H1 (cell line): ENCODE results near the gene CHCHD6. TPM values are rescaled to one million over a fixed set of nuclear protein-coding genes. Genes with fewer than 3 reads are reported as not detected.

Experiments used
- CTCF ChIA-PET: fragments of 300-600 bp; sonication (Branson Sonifier 250); formaldehyde crosslinking; loops from one replicate; lab custom pipeline; 2021; ENCODE audit not compliant: partially characterized antibody; lab: Charles Lee
- POLR2A ChIA-PET: fragments of 300-600 bp; sonication (Branson Sonifier 250); formaldehyde crosslinking; loops from one replicate; lab custom pipeline; 2021; ENCODE audit warnings: inconsistent platforms; ENCODE audit not compliant: partially characterized antibody; lab: Charles Lee
- DNase-seq, 2 experiments: peaks; one replicate each; pipeline versions ENCODE4 v3.0.0 to v3.0.0-alpha.2; 2010 to 2022; ENCODE audit warnings: low spot score in 2 of 2, low read depth in 1 of 2, mixed read lengths in 1 of 2
- FAIRE-seq: peaks from 2 replicates; lab custom pipeline; 2011; peaks lifted over from hg19 to GRCh38; lab: Jason Lieb, UNC
- H2AFZ ChIP-seq: 2 replicates; pipeline ENCODE4 v1.8.1; 2012; ENCODE audit warnings: low read length, inconsistent platforms
- H2AK5ac ChIP-seq: 2 replicates; pipeline ENCODE4 v1.6.1; 2013; ENCODE audit warnings: low read depth, low read length
- H2BK120ac ChIP-seq: replicated peaks from 2 replicates; pipeline ENCODE3; 2013; ENCODE audit warnings: low read depth, low read length, inconsistent platforms
- H2BK12ac ChIP-seq: 2 replicates; pipeline ENCODE4 v1.6.1; 2013; ENCODE audit warnings: low read depth, low read length
- H2BK15ac ChIP-seq: 2 replicates; pipeline ENCODE4 v1.6.1; 2013; ENCODE audit warnings: low read length
- H2BK20ac ChIP-seq: 2 replicates; pipeline ENCODE4 v1.6.1; 2013; ENCODE audit warnings: low read length
- H2BK5ac ChIP-seq: 2 replicates; pipeline ENCODE4 v1.6.1; 2013; ENCODE audit warnings: low read depth, low read length
- H3K14ac ChIP-seq: 2 replicates; pipeline ENCODE4 v1.6.1; 2013; ENCODE audit warnings: inconsistent platforms; ENCODE audit not compliant: insufficient read length
- H3K18ac ChIP-seq: 2 replicates; pipeline ENCODE4 v1.6.1; 2013; ENCODE audit warnings: low read length; ENCODE audit errors: extremely low read depth
- H3K23ac ChIP-seq: 2 replicates; pipeline ENCODE4 v1.6.1; 2013; ENCODE audit warnings: inconsistent platforms; ENCODE audit not compliant: insufficient read length
- H3K23me2 ChIP-seq: 2 replicates; pipeline ENCODE4 v1.6.1; 2013; ENCODE audit warnings: low read depth, low read length
- H3K27ac ChIP-seq: 2 replicates; pipeline ENCODE4 v1.6.1; 2011; ENCODE audit warnings: low read depth, low read length, inconsistent platforms
- H3K27me3 ChIP-seq, 4 experiments: replicated peaks in 1 of 4; 1 replicate in 1 of 4; 2 replicates in 3 of 4; pipeline versions ENCODE4 v1.6.1 to v1.8.1; 2011 to 2013; ENCODE audit warnings: low read length in 3 of 4, mild to moderate bottlenecking in 3 of 4, inconsistent platforms in 2 of 4, mixed read lengths in 2 of 4, moderate library complexity in 1 of 4; ENCODE audit not compliant: control insufficient read depth in 3 of 4, insufficient read depth in 3 of 4; ENCODE audit errors: extremely low read depth in 1 of 4
- H3K36me3 ChIP-seq, 4 experiments: 2 replicates each; pipeline versions ENCODE4 v1.6.1 to v1.8.1; 2011 to 2013; ENCODE audit warnings: mild to moderate bottlenecking in 4 of 4, low read length in 3 of 4, moderate library complexity in 2 of 4, control low read depth in 1 of 4, inconsistent platforms in 1 of 4; ENCODE audit not compliant: insufficient read depth in 4 of 4, control insufficient read depth in 2 of 4
- H3K4ac ChIP-seq: replicated peaks from 2 replicates; pipeline ENCODE3; 2013; ENCODE audit warnings: low read length, low read depth, mixed read lengths, inconsistent platforms; ENCODE audit not compliant: insufficient read length
- H3K4me1 ChIP-seq, 4 experiments: replicated peaks in 1 of 4; 1 replicate in 1 of 4; 2 replicates in 3 of 4; pipeline versions ENCODE4 v1.6.1 to v1.8.1; 2011 to 2013; ENCODE audit warnings: low read length in 3 of 4, inconsistent platforms in 2 of 4, mixed read lengths in 1 of 4; ENCODE audit not compliant: insufficient read depth in 4 of 4, control insufficient read depth in 3 of 4
- H3K4me2 ChIP-seq, 2 experiments: 2 replicates each; pipeline versions ENCODE4 v1.6.1 to v1.8.1; 2011 to 2013; ENCODE audit warnings: low read depth in 2 of 2, low read length in 2 of 2, control low read depth in 1 of 2, inconsistent platforms in 1 of 2, mild to moderate bottlenecking in 1 of 2; ENCODE audit not compliant: insufficient read depth in 1 of 2
- H3K4me3 ChIP-seq, 4 experiments: fragments of 200-600, 300-600 bp in 1 of 4; sonication (generic), shearing (Covaris generic), sonication (Bioruptor Twin) in 1 of 4; 2 replicates each; pipeline versions ENCODE4 v1.5.1 to v1.8.1; 2011 to 2016; ENCODE audit warnings: low read length in 4 of 4, low read depth in 3 of 4, control low read depth in 2 of 4, inconsistent platforms in 2 of 4, mild to moderate bottlenecking in 2 of 4, mixed read lengths in 1 of 4, moderate library complexity in 1 of 4; ENCODE audit not compliant: insufficient read depth in 2 of 4; ENCODE audit errors: extremely low read depth in 1 of 4
- H3K56ac ChIP-seq: replicated peaks from 2 replicates; pipeline ENCODE3; 2013; ENCODE audit warnings: low read depth, mild to moderate bottlenecking, mixed read lengths, low read length, inconsistent platforms; ENCODE audit not compliant: insufficient read length
- H3K79me1 ChIP-seq: 2 replicates; pipeline ENCODE4 v1.6.1; 2013; ENCODE audit warnings: low read depth, low read length, control low read depth
- H3K79me2 ChIP-seq, 2 experiments: 2 replicates each; pipeline versions ENCODE4 v1.6.1 to v1.8.1; 2012 to 2013; ENCODE audit warnings: low read length in 2 of 2, mild to moderate bottlenecking in 2 of 2, inconsistent platforms in 1 of 2; ENCODE audit not compliant: insufficient read depth in 2 of 2, control insufficient read depth in 1 of 2
- H3K9ac ChIP-seq, 4 experiments: replicated peaks in 1 of 4; 1 replicate in 1 of 4; 2 replicates in 3 of 4; pipeline versions ENCODE4 v1.6.1 to v1.8.1; 2011 to 2013; ENCODE audit warnings: low read depth in 3 of 4, low read length in 3 of 4, control low read depth in 2 of 4, mild to moderate bottlenecking in 2 of 4, moderate library complexity in 2 of 4, inconsistent platforms in 1 of 4; ENCODE audit errors: extremely low read depth in 1 of 4
- H3K9me3 ChIP-seq, 2 experiments: 2 replicates each; pipeline versions ENCODE4 v1.6.1 to v1.8.1; 2012 to 2013; ENCODE audit warnings: mild to moderate bottlenecking in 2 of 2, moderate library complexity in 2 of 2, control low read depth in 1 of 2, inconsistent platforms in 1 of 2, low read depth in 1 of 2, low read length in 1 of 2, mixed read lengths in 1 of 2; ENCODE audit not compliant: insufficient read depth in 2 of 2
- H4K20me1 ChIP-seq, 2 experiments: replicated peaks in 1 of 2; 2 replicates each; pipeline versions ENCODE3 to v1.8.1; 2011 to 2013; ENCODE audit warnings: inconsistent platforms in 2 of 2, low read length in 2 of 2, mild to moderate bottlenecking in 1 of 2; ENCODE audit not compliant: insufficient read depth in 2 of 2, control insufficient read depth in 1 of 2
- H4K5ac ChIP-seq: 2 replicates; pipeline ENCODE4 v1.6.1; 2013; ENCODE audit warnings: low read length, low read depth, mixed read lengths, inconsistent platforms; ENCODE audit not compliant: insufficient read length
- H4K8ac ChIP-seq: 2 replicates; pipeline ENCODE4 v1.8.0; 2013; ENCODE audit warnings: mild to moderate bottlenecking, moderate library complexity, low read length, inconsistent platforms; ENCODE audit not compliant: insufficient read depth; ENCODE audit errors: extremely low read depth
- H4K91ac ChIP-seq: replicated peaks from 2 replicates; pipeline ENCODE3; 2013; ENCODE audit warnings: low read length, mixed read lengths, inconsistent platforms; ENCODE audit not compliant: insufficient read length
- CBX5 ChIP-seq: fragments of 300-800, 300-1000 bp; sonication (generic); IDR thresholded peaks from 2 replicates; pipeline ENCODE4 v1.7.1; 2016; ENCODE audit warnings: antibody characterized with exemption, low read length, low read depth
- CTBP2 ChIP-seq: IDR thresholded peaks from 2 replicates; pipeline ENCODE4 v1.7.0; 2011; ENCODE audit warnings: borderline replicate concordance, mild to moderate bottlenecking, moderate library complexity, mixed read lengths, low read length; ENCODE audit not compliant: insufficient read depth, insufficient read length
- FOSL1 ChIP-seq: IDR thresholded peaks from 2 replicates; pipeline ENCODE4 v1.6.1; 2011; ENCODE audit warnings: mild to moderate bottlenecking, low read depth, low read length, moderate library complexity; ENCODE audit not compliant: insufficient read depth
- PHF8 ChIP-seq: fragments of 200-600 bp; sonication (generic); conservative IDR thresholded peaks from 2 replicates; pipeline ENCODE4 v1.7.1; 2012; ENCODE audit warnings: low read depth, mild to moderate bottlenecking, inconsistent platforms, low read length, moderate library complexity
- RFX5 ChIP-seq: IDR thresholded peaks from 2 replicates; pipeline ENCODE4 v1.6.1; 2011; ENCODE audit warnings: low read depth, low read length, improper control_type of control experiment, borderline replicate concordance
- TEAD4 ChIP-seq: IDR thresholded peaks from 2 replicates; pipeline ENCODE4 v1.6.1; 2012; ENCODE audit warnings: low read depth, low read length, inconsistent platforms, mixed read lengths
- ZNF274 ChIP-seq: IDR thresholded peaks from 2 replicates; pipeline ENCODE4 v1.7.0; 2012; ENCODE audit warnings: low read length, borderline replicate concordance; ENCODE audit errors: extremely low read depth
- WGBS, 2 experiments: shearing (Covaris generic) in 1 of 2; methylation state at CpG; one replicate each; pipeline versions ENCODE4 v1.1.6 to v1.1.7; 2013 to 2015; ENCODE audit warnings: low lambda C conversion rate in 2 of 2, mixed read lengths in 2 of 2, inconsistent platforms in 1 of 2, low coverage in 1 of 2, missing lambda C conversion rate in 1 of 2; ENCODE audit not compliant: insufficient replicate concordance in 2 of 2, insufficient coverage in 1 of 2, insufficient read length in 1 of 2; ENCODE audit errors: extremely low coverage in 1 of 2, missing lambda C conversion rate in 1 of 2; 5-methylcytosine and 5-hydroxymethylcytosine counted together
- polyA plus RNA-seq, 7 experiments: library from polyadenylated mRNA; depleted of rRNA in 3 of 7; stranded (reverse) in 5 of 7; unstranded in 2 of 7; fragments of >200 nt in 5 of 7; fragments of 200-250 nt in 2 of 7; gene quantifications; 1 replicate in 5 of 7; 2 replicates in 1 of 7; 4 replicates in 1 of 7; pipeline versions ENCODE4 v1.2.1 to v1.2.3, GENCODE V29; 2011 to 2013; ENCODE audit warnings: missing spikeins in 2 of 7, mixed read lengths in 2 of 7
- total RNA-seq: library from RNA; stranded (reverse); fragmentation: NEBNext Ultra II Directional; extraction: Animal tissue kit (Norgen Biotek cat#: 25700); gene quantifications from 2 replicates; pipeline ENCODE4 v1.2.1, GENCODE V29; 2021

CHCHD6 gene
- total and polyA plus RNA-seq, 2 of the 8 experiments (the other 6 are each of a cell fraction or from before 2014, with no cell fraction given): 32.4 to 37.6 TPM

GRCh38 chr3:126934991-126935390 is 231.0 kb downstream of the CHCHD6 start:
- Histone ChIP-seq H3K9ac (no peak overlapping the region), H3K18ac (no peak overlapping the region), H3K4me3 (no peak overlapping the region), H3K23me2 (no peaks in the 10 kb centered on the region), H3K9me3 (no peaks in the 10 kb centered on the region), H3K27me3 (no peaks in the 10 kb centered on the region), H2BK5ac (no peak overlapping the region), H3K36me3 (no peaks in the 10 kb centered on the region), H3K4me1 (no peaks in the 10 kb centered on the region), H3K4ac (no peak overlapping the region), H2BK12ac (no peak overlapping the region), H4K20me1 (no peaks in the 10 kb centered on the region), H2BK15ac (no peak overlapping the region), H3K79me1 (peaks cover 4% of the 10 kb centered on the region; the same call in 1 of the 2 replicates), H2BK120ac (no peak overlapping the region), H3K56ac (no peak overlapping the region), H3K79me2 (no peaks in the 10 kb centered on the region), H3K23ac (no peak overlapping the region), H2AK5ac (no peak overlapping the region), H3K4me2 (no peak overlapping the region), H2AFZ (no peak overlapping the region), H4K5ac (no peak overlapping the region), H4K91ac (no peak overlapping the region), H4K8ac (no peak overlapping the region), H2BK20ac (no peak overlapping the region), H3K27ac (no peak overlapping the region), H3K14ac (no peak overlapping the region)
- POLR2A ChIA-PET: no interaction called here
- no peak for TF ChIP-seq PHF8
- no peak for TF ChIP-seq RFX5
- TF ChIP-seq FOSL1: no peak
- no peak for TF ChIP-seq CBX5
- no peak for TF ChIP-seq CTBP2
- no peak for TF ChIP-seq ZNF274
- TF ChIP-seq TEAD4: no peak
- DNase-seq: no peak
- 90% methylated on average over 8 of the region's 8 CpGs; no CpG with 5 or more reads in 1 of the 2 experiments for WGBS, 2 experiments
- CTCF ChIA-PET: interaction anchor here (2.2 to 4.6 kb wide), 2 partner anchors 11 to 19 kb away, joined by 6 to 24 read pairs; no protein-coding TSS in a partner anchor
- no peak for FAIRE-seq
